GM18861 (cell line): Measurements from ENCODE around the gene MCCC2.
"Not testable (repeated sequence)": the region's sequence is repeated elsewhere in the genome, so short reads cannot be mapped to it uniquely, and the experiment has no call there.

ENCODE experiments used
- ATAC-seq: cut with Tn5 transposase; IDR thresholded peaks from one replicate; pipeline ENCODE4 v1.9.1; 2021; ENCODE audit not compliant: unreplicated experiment

Gene MCCC2

GRCh38 chr5:71586941-71587765, at the start of gene MCCC2:
TSS of gene MCCC2 (plus strand) at chr5:71587340. CDS start at chr5:71587426, 86 bp downstream.
- ATAC-seq, result peak; percentile 96

GRCh38 chr5:71537687-71538086, 49.5 kb upstream of the MCCC2 start:
- ATAC-seq, result no peak

GRCh38 chr5:71550885-71551284, 36.3 kb upstream of the MCCC2 start:
- not testable (repeated sequence) for ATAC-seq

GRCh38 chr5:71551582-71551981, 35.6 kb upstream of the MCCC2 start:
- not testable (repeated sequence) for ATAC-seq

- ATAC-seq, result not testable (repeated sequence)
Observed at GRCh38 chr5:71552026-71552749, 35.0 kb upstream of the MCCC2 start.

- ATAC-seq, result no peak
Observed at GRCh38 chr5:71563161-71563560, 24.0 kb upstream of the MCCC2 start.

GRCh38 chr5:71564895-71565294, 22.2 kb upstream of the MCCC2 start:
- ATAC-seq, result no peak

GRCh38 chr5:71569748-71570509, 17.2 kb upstream of the MCCC2 start:
- no peak for ATAC-seq

- not testable (repeated sequence) for ATAC-seq
Observed at GRCh38 chr5:71571811-71572210, 15.3 kb upstream of the MCCC2 start.

- ATAC-seq, result no peak
Observed at GRCh38 chr5:71573591-71573990, 13.5 kb upstream of the MCCC2 start.

GRCh38 chr5:71575588-71575987, 11.6 kb upstream of the MCCC2 start:
- ATAC-seq, result not testable (repeated sequence)

- ATAC-seq, result no peak
Observed at GRCh38 chr5:71576241-71576640, 10.9 kb upstream of the MCCC2 start.

GRCh38 chr5:71577839-71578238, 9.3 kb upstream of the MCCC2 start:
- ATAC-seq, result not testable (repeated sequence)

- no peak for ATAC-seq
Observed at GRCh38 chr5:71582945-71583584, 4.1 kb upstream of the MCCC2 start.

GRCh38 chr5:71586052-71586940, 844 bp upstream of the MCCC2 start:
- ATAC-seq, result no peak

GRCh38 chr5:71587766-71588532, 809 bp downstream of the MCCC2 start:
- ATAC-seq, result peak; percentile 2

GRCh38 chr5:71588533-71588885, 1.4 kb downstream of the MCCC2 start:
- ATAC-seq, result no peak

- ATAC-seq, result no peak
Observed at GRCh38 chr5:71589903-71590302, 2.8 kb downstream of the MCCC2 start.

GRCh38 chr5:71591100-71591499, 4.0 kb downstream of the MCCC2 start:
- ATAC-seq, result no peak
